Measurements from ENCODE around the gene EPHA2. TPM values are rescaled to one million over a fixed set of nuclear protein-coding genes. Genes with fewer than 3 reads are reported as not detected.

EPHA2 gene
- total RNA-seq, 2 donors from 2014 or later: 20.3 to 32.9 TPM

DNA sequence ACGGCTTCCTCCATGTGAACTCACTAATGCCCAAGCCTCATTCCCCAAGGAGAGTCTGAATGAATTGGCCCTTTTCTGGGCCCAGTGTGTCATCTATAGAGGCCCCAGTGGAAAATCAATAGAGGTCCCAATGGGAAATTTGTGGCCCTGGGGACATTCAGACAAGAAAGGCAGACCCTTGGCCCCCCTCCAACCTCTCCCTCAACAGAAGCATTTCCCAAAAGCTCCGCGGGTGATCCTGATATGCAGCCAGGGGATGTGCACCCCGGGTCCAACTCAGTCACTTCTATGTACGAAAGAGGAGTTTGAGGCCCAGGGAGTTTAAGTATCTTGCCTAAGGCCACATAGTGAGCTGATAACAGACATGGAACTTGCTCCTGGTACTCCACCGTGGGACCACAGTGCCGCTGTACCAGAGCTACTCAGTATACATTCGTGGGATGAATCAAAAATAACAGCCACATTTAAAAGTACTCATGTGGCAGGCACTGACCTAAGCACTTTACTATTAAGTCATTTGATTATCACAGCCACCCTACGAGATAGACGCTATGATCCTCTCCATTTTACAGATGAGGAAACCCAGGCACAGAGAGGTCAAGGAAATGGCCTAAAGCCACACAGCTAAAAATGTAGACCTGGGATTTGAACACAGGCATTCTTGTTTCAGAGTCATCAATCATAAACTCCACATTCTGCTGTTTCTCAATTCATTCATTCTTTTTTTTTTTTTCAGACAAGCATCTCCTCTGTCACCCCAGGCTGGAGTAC is 8.5 kb downstream of the EPHA2 start:
- TF ChIP-seq, protein P1, sequence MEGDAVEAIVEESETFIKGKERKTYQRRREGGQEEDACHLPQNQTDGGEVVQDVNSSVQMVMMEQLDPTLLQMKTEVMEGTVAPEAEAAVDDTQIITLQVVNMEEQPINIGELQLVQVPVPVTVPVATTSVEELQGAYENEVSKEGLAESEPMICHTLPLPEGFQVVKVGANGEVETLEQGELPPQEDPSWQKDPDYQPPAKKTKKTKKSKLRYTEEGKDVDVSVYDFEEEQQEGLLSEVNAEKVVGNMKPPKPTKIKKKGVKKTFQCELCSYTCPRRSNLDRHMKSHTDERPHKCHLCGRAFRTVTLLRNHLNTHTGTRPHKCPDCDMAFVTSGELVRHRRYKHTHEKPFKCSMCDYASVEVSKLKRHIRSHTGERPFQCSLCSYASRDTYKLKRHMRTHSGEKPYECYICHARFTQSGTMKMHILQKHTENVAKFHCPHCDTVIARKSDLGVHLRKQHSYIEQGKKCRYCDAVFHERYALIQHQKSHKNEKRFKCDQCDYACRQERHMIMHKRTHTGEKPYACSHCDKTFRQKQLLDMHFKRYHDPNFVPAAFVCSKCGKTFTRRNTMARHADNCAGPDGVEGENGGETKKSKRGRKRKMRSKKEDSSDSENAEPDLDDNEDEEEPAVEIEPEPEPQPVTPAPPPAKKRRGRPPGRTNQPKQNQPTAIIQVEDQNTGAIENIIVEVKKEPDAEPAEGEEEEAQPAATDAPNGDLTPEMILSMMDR (IDR thresholded peaks at IDR 0.05): no peak
- peaks cover 6% of the 10 kb centered on the region for H3K36me3 ChIP-seq

DNA sequence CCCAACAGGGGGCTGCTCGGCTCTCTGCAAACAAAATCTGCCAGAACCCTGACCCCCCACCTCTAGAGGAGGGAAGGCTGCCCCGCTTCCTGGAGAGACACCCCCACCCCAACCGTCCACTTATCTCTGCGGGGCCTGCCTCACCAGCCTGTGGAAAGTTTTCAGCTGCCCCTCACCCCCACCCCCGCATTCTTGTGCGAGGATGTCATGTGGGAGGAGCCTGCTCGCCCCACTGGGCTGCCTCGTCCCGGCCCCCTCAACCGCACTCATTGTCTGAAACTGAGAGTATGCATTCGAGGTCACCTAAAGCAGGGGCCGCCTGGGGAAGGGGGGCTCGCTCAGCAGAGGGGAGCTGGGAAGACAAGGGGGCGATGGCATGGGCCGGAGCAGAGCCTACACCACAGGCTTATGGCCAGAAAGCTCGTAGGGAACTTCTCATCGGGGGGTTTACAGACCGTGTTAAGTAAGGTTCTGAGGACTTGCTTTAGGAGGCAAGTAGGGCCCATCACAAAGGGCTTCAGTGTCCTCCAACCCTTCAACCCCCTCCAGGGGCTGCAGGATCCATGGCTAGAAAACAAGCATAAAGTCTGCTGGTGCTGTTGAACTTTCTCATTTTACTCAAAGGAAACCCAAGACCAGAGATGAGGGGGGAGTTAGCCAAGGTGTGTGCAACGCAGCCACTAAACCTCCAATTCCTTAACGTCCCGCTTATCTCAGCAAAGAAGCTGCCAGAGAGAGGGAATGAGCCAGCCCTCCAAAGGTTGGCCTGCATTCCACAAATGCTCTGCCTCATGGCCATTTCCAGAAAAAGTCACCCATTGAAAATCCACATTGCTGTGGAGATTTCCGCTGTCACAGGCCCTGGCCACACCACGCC is 9.4 kb downstream of the EPHA2 start:
- H3K4me3 ChIP-seq: peak overlapping the region; percentile 70
- no peaks in the 10 kb centered on the region for H3K27me3 ChIP-seq (replicated peaks; ENCODE audit: insufficient read depth)
- H3K27ac ChIP-seq: peak overlapping the region; percentile 91 to 96
- ATAC-seq (ENCODE audit: insufficient number of reproducible peaks, low FRiP score, low read depth): peak; percentile 5
- H3K9me3 ChIP-seq: no peaks in the 10 kb centered on the region
- TF ChIP-seq, protein P1 (IDR thresholded peaks at IDR 0.05): no peak
- peaks cover 6% of the 10 kb centered on the region for H3K36me3 ChIP-seq
- peaks cover 28 to 74% of the 10 kb centered on the region in 2 donors for H3K4me1 ChIP-seq (ENCODE audit: control insufficient read depth in 1 of 2, low read depth in 2 of 2)
- no peak for DNase-seq (ENCODE audit: low spot score)

More for the DNA sequence above, 8.5 kb downstream of the EPHA2 start:
- H3K27me3 ChIP-seq (replicated peaks; ENCODE audit: insufficient read depth): no peaks in the 10 kb centered on the region
- DNase-seq (ENCODE audit: low spot score) (no peak), ATAC-seq (ENCODE audit: insufficient number of reproducible peaks, low FRiP score, low read depth) (no peak)
- peaks cover 25 to 73% of the 10 kb centered on the region in 2 donors for H3K4me1 ChIP-seq (ENCODE audit: control insufficient read depth in 1 of 2, low read depth in 2 of 2)
- H3K4me3 ChIP-seq: no peak overlapping the region
- peak overlapping the region; percentile 91 to 96 for H3K27ac ChIP-seq
- H3K9me3 ChIP-seq: no peaks in the 10 kb centered on the region

DNA sequence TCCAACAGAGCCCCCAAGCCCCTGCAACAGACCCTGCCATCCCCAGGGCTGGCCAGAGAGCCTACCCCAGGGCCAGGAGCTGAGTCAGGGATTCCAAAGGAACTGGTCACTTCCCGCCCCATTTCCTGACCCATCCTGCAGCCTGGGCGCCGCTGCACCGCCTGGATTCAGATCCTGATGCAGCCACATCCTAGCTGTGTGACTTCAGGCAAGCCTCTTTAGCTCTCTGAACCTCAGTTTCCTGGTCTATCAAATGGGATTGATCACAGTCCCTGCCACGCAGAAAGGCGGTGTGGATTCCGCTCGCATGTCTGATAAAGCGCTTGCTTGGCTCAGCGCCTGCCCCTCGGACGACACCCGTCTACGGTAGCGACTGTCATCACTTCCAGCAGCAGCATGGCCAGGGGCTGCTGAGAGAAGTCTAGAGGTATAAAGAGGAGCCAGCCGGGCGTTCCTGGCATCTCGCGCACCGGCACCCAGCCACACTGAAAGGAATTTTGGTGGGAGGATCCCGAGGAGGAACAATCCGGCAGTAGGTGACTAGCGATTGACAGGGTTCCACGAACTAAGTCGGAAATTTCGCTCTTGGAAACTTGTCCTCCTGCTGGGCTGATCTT is 10.1 kb downstream of the EPHA2 start:
- Histone ChIP-seq H3K4me3 (peak overlapping the region; percentile 70), H3K36me3 (peaks cover 6% of the 10 kb centered on the region)
- peak; percentile 64 for DNase-seq (ENCODE audit: low spot score)

DNA sequence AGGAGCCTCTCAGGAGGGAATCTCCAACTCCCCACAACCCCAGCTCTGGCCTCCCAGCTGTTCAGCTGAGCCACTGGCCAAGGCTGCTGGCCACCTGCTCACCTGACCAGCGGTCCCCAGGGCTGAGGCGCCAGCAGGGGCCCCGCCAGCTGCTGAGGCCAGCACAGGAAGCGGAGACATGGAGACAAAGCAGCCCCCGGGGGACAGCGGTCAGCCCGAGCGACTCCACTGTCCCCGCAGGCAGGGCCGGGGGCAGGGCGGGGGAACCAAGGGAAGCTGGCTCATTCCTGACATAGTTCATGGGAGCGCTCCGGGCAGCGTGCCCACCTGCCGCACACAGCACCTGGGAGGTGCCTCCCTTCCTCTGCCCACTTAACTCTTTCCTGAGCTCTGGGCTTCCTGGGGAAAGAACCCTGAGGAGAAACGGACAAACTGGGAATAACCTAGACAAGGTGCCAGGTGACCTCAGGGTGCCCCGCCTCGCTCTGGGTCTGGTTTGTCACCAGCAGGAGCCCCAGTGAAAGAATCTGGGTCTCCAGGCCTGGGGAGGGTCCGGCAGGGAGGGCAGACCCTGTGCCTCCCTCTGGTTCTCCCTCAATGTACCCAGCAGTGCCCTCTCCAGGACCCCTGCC is 10.7 kb downstream of the EPHA2 start:
- H3K36me3 ChIP-seq: peaks cover 6% of the 10 kb centered on the region
- ATAC-seq (ENCODE audit: insufficient number of reproducible peaks, low FRiP score, low read depth) (peak; percentile 3), DNase-seq (ENCODE audit: low spot score) (no peak)
- H3K4me1 ChIP-seq (ENCODE audit: control insufficient read depth in 1 of 2, low read depth in 2 of 2): peaks cover 27 to 74% of the 10 kb centered on the region in 2 donors
- no peaks in the 10 kb centered on the region for H3K27me3 ChIP-seq (replicated peaks; ENCODE audit: insufficient read depth)
- H3K9me3 ChIP-seq: no peaks in the 10 kb centered on the region
- TF ChIP-seq, protein P1 (IDR thresholded peaks at IDR 0.05): no peak
- peak overlapping the region; percentile 91 to 96 for H3K27ac ChIP-seq
- peak overlapping the region; percentile 70 for H3K4me3 ChIP-seq

More for the DNA sequence above, 10.1 kb downstream of the EPHA2 start:
- peak overlapping the region; percentile 91 to 96 for H3K27ac ChIP-seq
- peaks cover 27 to 74% of the 10 kb centered on the region in 2 donors for H3K4me1 ChIP-seq (ENCODE audit: control insufficient read depth in 1 of 2, low read depth in 2 of 2)
- H3K27me3 ChIP-seq (replicated peaks; ENCODE audit: insufficient read depth): no peaks in the 10 kb centered on the region
- TF ChIP-seq, protein P1 (IDR thresholded peaks at IDR 0.05): no peak
- peak; percentile 35 for ATAC-seq (ENCODE audit: insufficient number of reproducible peaks, low FRiP score, low read depth)
- no peaks in the 10 kb centered on the region for H3K9me3 ChIP-seq
